ENCODE data around the gene PRSS56.

The PRSS56 gene

GRCh38 chr2:232493701-232494474, 26.3 kb upstream of the PRSS56 start:
- H3K36me3 Mint-ChIP-seq (ENCODE audit: low read depth) = no peaks in the 10 kb centered on the region
- peaks cover under 1% of the 10 kb centered on the region for H3K4me1 Mint-ChIP-seq
- no peak overlapping the region for H3K27ac Mint-ChIP-seq
- no peaks in the 10 kb centered on the region for H3K9me3 Mint-ChIP-seq
- peaks cover 60% of the 10 kb centered on the region for H3K27me3 Mint-ChIP-seq (ENCODE audit: low read depth)
- TF ChIP-seq, protein P1, sequence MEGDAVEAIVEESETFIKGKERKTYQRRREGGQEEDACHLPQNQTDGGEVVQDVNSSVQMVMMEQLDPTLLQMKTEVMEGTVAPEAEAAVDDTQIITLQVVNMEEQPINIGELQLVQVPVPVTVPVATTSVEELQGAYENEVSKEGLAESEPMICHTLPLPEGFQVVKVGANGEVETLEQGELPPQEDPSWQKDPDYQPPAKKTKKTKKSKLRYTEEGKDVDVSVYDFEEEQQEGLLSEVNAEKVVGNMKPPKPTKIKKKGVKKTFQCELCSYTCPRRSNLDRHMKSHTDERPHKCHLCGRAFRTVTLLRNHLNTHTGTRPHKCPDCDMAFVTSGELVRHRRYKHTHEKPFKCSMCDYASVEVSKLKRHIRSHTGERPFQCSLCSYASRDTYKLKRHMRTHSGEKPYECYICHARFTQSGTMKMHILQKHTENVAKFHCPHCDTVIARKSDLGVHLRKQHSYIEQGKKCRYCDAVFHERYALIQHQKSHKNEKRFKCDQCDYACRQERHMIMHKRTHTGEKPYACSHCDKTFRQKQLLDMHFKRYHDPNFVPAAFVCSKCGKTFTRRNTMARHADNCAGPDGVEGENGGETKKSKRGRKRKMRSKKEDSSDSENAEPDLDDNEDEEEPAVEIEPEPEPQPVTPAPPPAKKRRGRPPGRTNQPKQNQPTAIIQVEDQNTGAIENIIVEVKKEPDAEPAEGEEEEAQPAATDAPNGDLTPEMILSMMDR (IDR thresholded peaks at IDR 0.05; ENCODE audit: unreplicated experiment in 3 of 3) = no peak
- H3K4me3 Mint-ChIP-seq = no peak overlapping the region

DNA sequence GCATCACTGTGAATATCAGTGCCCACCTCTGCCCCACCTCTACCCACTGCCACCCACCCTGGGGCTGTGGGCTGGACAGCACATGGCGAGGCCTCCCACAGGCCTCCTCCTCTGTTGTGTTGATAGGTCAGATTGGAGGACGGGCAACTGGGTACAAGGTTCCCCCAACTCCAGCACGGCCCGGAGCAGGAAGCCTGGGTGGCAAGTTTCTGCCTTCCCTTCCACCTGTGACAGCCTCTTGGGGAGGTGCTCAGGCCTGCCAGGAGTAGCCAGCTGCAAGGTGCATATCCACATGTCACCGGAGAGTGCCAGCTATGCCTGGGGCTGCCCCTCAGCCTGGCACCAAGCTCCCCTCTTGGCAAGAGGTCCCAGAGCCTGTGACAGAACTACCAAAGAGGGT, 25.6 kb upstream of the PRSS56 start:
- Mint-ChIP-seq H3K9me3 (no peaks in the 10 kb centered on the region), H3K36me3 (ENCODE audit: low read depth) (no peaks in the 10 kb centered on the region), H3K27me3 (ENCODE audit: low read depth) (peaks cover 60% of the 10 kb centered on the region), H3K27ac (no peak overlapping the region), H3K4me3 (no peak overlapping the region), H3K4me1 (no peaks in the 10 kb centered on the region)
- TF ChIP-seq, protein P1 (IDR thresholded peaks at IDR 0.05; ENCODE audit: unreplicated experiment in 3 of 3) = no peak

DNA sequence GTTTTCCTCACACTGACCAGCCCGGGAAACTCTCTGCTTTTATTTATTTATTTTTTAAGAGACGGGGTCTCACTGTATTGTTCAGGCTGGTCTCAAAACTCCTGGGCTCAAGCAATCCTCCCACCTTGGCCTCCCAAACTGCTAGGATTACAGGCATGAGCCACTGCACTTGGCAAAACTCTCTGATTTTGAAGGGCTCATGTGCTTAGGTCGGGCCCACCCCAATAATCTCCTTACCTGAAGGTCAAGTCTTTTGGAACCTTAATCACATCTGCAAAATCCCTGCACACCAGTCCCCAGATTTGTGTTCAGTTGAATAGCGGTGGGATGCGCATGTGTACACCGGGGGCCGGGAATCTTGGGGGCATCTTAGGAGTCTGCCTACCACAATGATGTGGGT, 24.9 kb upstream of the PRSS56 start:
- Mint-ChIP-seq H3K9me3 (no peaks in the 10 kb centered on the region), H3K4me3 (no peak overlapping the region), H3K36me3 (ENCODE audit: low read depth) (no peaks in the 10 kb centered on the region), H3K27ac (no peak overlapping the region), H3K4me1 (no peaks in the 10 kb centered on the region), H3K27me3 (ENCODE audit: low read depth) (peaks cover 58% of the 10 kb centered on the region)
- TF ChIP-seq, protein P1 (IDR thresholded peaks at IDR 0.05; ENCODE audit: unreplicated experiment in 3 of 3) = no peak

GRCh38 chr2:232496501-232497270, 23.5 kb upstream of the PRSS56 start:
- Mint-ChIP-seq H3K36me3 (ENCODE audit: low read depth) (no peaks in the 10 kb centered on the region), H3K27ac (no peak overlapping the region), H3K27me3 (ENCODE audit: low read depth) (peaks cover 57% of the 10 kb centered on the region), H3K9me3 (no peaks in the 10 kb centered on the region), H3K4me1 (no peaks in the 10 kb centered on the region), H3K4me3 (no peak overlapping the region)
- TF ChIP-seq, protein P1 (IDR thresholded peaks at IDR 0.05; ENCODE audit: unreplicated experiment in 3 of 3) = no peak

- Mint-ChIP-seq H3K4me3 (no peak overlapping the region), H3K27ac (no peak overlapping the region), H3K27me3 (ENCODE audit: low read depth) (peaks cover 54% of the 10 kb centered on the region), H3K9me3 (no peaks in the 10 kb centered on the region), H3K36me3 (ENCODE audit: low read depth) (no peaks in the 10 kb centered on the region), H3K4me1 (peaks cover 1% of the 10 kb centered on the region)
- TF ChIP-seq, protein P1 (IDR thresholded peaks at IDR 0.05; ENCODE audit: unreplicated experiment in 3 of 3) = no peak
Observed at GRCh38 chr2:232497348-232497747, 22.8 kb upstream of the PRSS56 start.
